GM10847 (cell line): ENCODE data around the gene KIFBP.

Source experiments
- POLR2A ChIP-seq: IDR thresholded peaks from 2 replicates; pipeline ENCODE4 v1.6.1; 2011; ENCODE audit not compliant: insufficient read length; ENCODE audit errors: extremely low read depth

KIFBP gene

DNA sequence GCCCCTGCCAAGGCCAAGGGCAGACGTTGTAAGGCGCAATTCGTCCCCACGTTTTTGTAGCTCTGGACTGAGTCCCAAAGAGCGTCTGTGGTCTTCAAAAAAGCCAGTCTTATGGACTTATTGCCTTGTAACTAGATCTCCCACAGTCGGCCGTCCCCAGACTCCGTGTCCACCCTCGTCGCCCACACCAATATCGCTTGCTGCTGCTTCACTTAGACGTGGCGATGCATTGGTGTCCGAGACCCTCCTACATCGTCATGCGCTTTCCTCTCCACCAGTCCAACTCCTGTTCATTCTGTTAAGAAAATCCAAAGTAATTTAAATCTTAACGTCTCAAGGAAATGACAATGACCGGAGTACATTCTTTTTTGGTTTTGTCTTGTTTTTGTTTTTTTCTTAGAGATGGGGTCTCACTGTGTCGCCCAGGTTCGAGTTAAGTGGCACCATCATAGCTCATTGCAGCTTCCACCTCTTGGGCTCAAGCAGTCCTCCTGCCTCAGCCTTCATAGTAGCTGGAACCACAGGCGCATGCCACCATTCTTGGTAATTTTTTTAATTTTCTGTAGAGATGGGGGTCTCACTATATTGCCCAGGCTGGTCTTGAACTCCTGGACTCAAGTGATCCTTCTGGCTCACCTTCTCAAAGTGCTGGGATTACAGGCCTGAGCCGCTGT is 851 bp downstream of the KIFBP start:
- TF ChIP-seq POLR2A = no peak

DNA sequence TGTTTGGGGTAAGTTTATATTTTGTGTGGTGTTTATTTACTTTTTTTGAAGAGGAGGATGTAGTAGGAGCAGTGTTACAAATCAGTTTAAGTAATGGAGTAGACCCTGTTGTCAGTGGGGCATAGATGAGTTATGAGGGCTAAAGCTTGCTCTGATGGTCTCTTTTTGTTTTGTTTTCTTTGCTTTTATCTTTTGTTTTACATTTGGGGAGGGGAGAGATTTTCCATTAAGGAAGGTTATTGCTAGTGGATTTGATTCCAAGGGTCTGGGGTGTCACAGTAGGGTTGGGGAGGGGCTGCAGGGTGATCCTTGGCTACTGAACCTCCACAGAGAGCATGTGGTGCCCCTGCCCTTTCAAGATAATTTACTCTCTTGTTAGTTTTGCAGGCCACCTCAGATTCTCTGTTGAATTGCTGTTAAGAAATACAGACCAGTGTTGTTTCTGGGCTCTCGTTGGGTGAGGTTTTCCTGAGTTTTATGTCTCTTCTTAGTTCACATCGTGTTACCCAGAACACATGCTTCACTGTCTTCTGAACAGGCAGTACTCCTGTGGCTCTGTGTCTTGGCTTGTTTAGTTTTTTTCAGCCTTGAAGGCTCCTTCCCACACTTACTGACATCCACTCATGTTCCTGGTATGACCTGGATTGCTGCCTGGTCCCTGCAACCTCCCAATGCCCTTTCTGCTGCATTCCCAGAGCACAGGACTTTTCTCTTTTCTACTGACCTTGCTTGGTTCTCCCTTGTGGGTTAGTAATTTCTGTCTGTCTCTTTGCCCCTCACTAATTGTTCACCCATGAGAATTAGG is 4.2 kb downstream of the KIFBP start:
- TF ChIP-seq POLR2A = no peak

DNA sequence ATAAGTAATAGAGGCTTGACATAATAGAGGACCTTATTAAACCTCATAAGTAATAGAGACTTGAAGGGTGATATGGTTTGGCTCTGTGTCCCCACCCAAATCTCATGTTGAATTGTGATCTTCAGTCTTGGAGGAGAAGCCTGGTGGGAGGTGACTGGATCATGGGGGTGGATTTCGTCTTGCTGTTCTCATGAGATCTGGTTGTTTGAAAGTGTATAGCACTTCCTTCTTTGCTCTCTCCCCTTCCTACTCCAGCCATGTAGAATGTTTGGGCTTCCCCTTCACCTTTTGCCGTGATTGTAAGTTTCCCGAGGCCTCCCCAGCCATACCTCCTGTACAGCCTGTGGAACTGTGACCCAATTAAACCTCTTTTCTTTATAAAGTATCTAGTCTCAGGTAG is 8.6 kb downstream of the KIFBP start:
- no peak for TF ChIP-seq POLR2A

DNA sequence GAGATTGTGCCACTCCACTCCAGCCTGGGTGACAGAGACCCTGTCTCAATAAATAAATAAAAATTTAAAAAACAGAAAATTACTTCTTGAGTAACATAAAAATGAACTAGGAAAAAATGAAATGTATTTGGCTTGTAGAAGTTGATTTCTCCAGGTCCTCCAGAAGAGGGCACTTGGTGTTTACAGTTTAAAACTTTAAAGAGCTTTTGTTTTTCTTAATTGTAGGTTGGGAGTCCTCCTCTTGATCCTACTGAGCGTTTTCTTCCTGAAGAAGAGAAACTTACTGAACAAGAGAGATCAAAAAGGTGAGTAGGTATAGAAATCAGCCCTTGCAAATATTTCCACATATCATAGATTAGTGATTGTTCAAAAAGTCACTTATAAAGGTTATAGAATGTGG is 16.2 kb downstream of the KIFBP start:
- TF ChIP-seq POLR2A = no peak

DNA sequence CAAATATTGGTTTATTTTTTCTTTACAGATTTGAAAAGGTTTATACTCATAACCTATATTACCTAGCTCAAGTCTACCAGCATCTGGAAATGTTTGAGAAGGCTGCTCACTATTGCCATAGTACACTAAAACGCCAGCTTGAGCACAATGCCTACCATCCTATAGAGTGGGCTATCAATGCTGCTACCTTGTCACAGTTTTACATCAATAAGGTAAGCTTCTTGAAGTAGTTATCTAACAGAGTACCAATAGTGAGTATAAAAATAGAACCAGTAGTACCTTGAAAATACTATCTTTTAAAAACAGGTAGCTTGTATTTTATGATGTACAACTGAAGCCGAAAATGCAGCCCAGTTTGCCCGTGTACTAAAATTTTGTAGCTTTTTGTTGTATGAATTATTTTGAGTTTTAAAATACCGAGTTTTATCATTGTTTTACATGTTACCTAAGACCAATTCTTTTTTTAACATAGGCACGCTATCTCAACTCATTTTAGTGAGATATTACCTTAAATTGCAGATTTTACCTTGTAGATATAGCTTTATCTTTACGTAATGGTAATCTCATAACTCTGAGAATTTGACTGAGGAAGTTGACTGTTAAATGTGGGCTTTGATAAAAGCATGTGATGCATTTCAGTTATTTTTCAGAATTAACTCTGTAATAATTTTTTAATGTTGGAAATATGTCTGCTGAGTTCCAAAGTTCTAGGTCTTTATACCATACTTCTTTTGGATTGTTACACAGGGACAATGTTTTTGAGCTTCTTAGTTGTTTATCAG is 17.3 kb downstream of the KIFBP start:
- TF ChIP-seq POLR2A = no peak

DNA sequence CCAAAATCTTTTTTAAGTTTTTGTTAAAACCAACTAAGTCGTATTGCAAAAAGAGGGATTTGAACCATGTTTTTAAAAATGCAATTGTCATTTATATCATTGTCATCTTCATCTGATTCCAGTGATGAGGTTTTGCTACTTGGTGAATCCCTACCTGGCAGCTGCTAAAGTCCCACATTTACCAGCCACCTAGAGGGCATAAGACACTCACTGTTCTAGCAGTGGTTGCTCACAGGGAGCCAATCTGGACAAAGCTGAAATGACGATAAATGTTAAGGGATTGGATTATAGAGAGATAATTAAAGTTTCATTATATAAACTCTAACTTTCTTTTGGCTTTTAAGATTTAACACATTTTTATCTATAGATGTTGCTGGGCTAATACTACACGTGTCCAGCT is 18.7 kb downstream of the KIFBP start:
- no peak for TF ChIP-seq POLR2A

DNA sequence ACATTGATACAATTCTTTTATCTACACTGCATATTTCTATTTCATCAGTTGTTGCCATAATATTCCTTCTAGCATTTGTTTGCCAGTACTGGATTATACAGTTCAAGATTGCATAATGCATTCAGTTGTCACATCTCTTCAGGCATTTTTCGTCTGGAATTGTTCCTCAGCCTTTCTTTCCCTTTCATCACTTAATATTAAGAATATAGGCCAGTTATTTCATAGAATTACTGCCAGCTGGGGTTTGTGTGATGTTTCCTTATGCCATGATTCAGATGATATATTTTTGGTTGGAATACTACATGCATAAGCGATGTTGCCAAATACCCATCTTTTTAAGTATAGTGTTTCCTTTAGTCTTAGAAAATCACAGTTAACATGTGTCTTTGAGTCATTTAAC is 20.8 kb downstream of the KIFBP start:
- TF ChIP-seq POLR2A = no peak

DNA sequence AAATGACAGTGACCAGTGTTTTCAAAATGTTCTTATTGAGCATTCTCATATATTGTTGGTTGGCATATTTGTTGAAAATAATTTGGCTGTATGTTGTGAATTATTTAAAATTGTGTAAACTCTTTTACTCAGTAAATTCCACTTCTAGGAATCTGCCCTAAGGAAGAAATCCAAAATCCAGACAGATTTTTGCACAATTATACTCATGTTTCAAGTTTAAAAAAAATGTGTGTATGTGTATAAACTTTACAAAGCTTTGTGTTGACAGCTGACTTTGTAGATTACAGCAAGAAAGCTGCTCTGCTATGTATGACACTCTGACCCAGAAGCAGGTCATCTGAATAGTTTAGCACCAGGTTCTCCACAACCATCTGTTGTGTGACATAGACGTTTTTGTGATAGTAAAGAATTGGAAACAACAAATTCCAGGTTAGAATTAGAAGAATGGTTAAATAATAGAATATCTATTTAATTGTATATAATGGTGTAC is 21.6 kb downstream of the KIFBP start:
- TF ChIP-seq POLR2A = no peak

DNA sequence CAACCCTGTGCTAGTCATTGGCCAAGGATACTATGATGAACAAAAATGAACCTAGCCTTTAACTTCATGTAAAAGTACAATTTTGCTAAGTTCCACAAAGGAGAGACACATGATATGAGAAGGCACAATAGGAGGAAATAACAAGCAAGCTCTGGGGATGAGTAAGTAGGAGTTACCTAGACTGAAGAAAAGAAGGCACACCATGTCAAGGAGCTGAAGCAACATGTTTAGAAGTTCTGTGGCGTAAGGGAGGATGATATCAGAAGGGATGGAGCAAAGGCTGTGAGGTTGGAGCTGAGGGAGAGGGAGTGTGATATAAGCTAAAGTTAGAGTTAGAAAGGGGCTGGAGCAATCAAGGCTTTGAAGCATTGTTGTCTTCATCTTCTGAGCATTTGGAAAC is 25.6 kb downstream of the KIFBP start:
- no peak for TF ChIP-seq POLR2A

DNA sequence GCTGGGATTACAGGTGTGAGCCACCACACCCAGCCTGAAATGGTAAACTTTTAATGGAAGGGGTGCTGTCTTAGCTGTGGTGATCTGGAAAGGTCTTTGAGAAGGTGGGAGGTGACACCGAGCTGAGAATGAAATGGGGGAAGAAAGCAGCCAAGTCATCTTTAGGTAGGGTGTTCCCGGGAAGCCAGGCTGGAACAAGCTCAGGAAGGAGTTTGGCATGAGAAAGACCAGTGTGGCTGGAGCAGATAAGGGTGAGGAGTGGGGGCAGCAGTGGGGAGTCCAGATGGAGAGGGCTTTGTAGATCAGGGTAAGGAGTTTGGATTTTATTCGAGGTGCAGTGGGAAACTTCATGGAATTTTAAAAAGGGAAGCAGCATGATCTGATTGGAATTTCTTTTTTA is 30.0 kb downstream of the KIFBP start:
- TF ChIP-seq POLR2A = no peak

DNA sequence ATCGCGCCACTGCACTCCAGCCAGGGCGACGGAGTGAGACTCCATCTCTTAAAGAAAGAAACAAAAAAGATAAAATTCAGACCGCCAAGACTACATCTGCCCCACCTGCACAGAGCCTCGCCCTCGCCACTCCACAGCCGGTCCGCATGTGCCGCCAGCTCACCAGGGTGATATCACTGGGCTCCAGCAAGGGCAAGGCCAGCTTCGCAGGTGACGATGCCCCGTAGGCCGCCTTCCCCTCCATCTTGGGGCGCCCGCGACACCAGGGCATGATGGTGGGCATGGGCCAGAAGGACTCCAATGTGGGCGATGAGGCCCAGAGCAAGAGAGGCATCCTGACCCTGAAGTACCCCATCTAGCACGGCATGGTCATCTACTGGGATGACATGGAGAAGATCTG is 34.0 kb downstream of the KIFBP start:
- TF ChIP-seq POLR2A = no peak

DNA sequence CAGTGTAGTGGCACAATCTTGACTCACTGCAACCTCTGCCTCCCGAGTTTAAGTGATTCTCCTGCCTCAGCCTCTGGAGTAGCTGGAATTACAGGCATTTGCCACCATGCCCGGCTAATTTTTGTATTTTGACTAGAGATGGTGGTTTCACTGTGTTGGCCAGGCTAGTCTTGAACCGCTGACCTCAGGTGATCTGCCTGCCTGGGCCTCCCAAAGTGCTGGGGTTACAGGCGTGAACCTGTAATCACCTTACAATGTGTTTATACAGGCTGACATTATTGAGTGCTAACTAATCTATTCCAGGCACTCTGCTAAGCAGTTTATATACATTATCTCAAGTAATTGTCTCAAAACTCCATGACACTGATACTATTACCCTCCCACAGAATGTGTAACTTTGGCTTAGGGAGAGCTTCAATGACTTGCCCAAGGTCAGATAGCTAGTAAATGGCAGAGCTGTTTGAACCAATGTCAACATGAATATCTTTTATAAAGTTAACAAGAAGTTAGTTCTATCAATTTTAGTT is 36.8 kb downstream of the KIFBP start:
- no peak for TF ChIP-seq POLR2A

DNA sequence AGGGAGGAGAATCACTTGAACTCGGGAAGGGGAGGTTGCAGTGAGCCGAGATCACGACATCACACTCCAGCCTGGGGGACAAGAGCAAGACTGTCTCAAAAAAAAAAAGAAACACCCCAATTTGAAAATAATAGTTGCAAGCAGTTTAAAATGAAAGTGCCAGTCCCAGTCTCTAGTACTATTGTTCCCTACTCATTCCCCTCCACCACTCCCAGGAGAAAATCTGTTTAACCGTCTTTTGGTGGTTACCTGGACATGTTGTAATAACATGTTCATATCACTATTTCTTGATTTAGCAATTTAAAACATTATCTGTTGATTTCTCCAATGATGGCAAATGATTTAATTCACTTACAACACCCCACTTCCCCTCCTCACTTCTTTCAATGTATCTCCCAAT is 44.7 kb downstream of the KIFBP start:
- no peak for TF ChIP-seq POLR2A

DNA sequence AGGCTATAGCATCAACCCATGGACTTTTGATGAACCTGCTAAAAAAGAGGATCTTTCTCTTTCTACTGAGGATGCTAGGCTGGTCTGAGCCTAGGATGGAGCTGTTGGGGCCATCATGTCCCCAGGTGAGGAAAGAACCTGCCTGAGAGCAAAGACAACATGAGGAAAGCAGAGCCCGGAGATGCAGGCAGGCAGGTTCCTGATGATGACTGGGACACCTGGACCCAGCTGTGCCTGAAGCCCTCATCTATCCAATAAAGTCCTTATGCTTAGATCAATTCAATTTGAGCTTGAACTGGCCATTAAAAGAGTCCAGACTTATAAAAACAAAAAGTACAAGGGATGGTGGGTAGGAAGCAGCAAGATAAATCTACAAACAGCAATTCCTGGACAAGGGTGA is 48.9 kb downstream of the KIFBP start:
- no peak for TF ChIP-seq POLR2A

DNA sequence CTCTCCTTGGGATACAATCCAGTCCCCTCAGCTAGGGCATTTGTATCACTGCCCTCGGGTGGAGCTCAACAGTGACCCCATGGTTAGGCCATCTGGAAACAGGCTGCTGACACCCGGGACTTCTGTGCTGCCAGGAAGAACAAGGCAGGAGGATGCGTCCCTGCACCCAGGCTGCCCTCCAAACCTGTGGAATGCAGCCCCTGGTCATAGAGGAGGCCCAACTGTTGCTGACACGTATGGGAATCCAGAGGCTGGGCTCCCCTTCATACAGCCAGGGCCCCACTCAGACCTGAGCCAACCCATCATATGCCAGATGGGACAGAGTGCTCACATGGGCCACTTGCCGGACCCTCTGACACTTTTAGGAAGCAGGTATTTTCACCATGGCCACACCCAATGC is 53.8 kb downstream of the KIFBP start:
- no peak for TF ChIP-seq POLR2A

DNA sequence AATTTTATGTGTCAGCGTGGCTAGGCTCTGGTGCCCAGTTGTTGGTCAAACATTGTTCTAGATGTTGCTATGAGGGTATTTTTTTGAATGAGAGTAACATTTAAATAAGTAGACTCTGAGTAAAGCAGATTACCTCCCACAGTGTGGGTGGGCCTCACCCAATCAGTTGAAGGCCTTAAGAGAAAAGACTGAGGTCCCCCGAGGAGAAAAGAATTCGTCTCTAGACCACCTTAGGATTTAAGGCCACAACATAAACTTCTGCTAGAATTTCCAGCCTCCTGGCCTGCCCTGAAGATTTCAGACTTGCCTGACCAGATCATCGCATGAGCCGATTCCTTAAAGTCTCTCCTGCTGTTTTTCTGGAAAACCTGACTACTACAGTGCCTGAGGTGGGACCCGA is 54.2 kb downstream of the KIFBP start:
- no peak for TF ChIP-seq POLR2A
